GM11168 (cell line): ENCODE measurements around the gene CARD19.

Experiments
- in situ Hi-C: fragments of 300-500 bp; cut with MboI; formaldehyde crosslinking; loops from one replicate; pipeline ENCODE4 v1.12.0; 2022; ENCODE audit warnings: low sequenced_read_pairs; ENCODE audit not compliant: unreplicated experiment

CARD19 gene

GRCh38 chr9:93096131-93096802 lies at the start of gene CARD19:
Gene CARD19 (plus strand): TSS chr9:93096217. CDS start chr9:93096346, 129 bp downstream.
- in situ Hi-C loops = no loop called here

GRCh38 chr9:93048566-93049448 lies 47.2 kb upstream of the CARD19 start:
- in situ Hi-C loops = no loop called here

GRCh38 chr9:93049491-93049890 lies 46.5 kb upstream of the CARD19 start:
- in situ Hi-C loops = no loop called here

GRCh38 chr9:93050231-93050630 lies 45.8 kb upstream of the CARD19 start:
- in situ Hi-C loops = no loop called here

- in situ Hi-C loops = no loop called here
Measured at GRCh38 chr9:93051680-93052089, 44.3 kb upstream of the CARD19 start.

- in situ Hi-C loops = no loop called here
Measured at GRCh38 chr9:93052791-93053540, 43.1 kb upstream of the CARD19 start.

GRCh38 chr9:93053781-93054331 lies 42.2 kb upstream of the CARD19 start:
- in situ Hi-C loops = no loop called here

GRCh38 chr9:93054758-93055704 lies 41.0 kb upstream of the CARD19 start:
- in situ Hi-C loops = no loop called here

- in situ Hi-C loops = no loop called here
Measured at GRCh38 chr9:93057042-93057702, 38.8 kb upstream of the CARD19 start.

- in situ Hi-C loops = no loop called here
Measured at GRCh38 chr9:93057703-93058354, 38.2 kb upstream of the CARD19 start.

- in situ Hi-C loops = no loop called here
Measured at GRCh38 chr9:93058355-93059010, 37.5 kb upstream of the CARD19 start, which contains the start of gene SUSD3. Gene SUSD3 (plus strand): TSS chr9:93058701. CDS start chr9:93058743, 42 bp downstream.

GRCh38 chr9:93059011-93059714 lies 36.9 kb upstream of the CARD19 start:
- in situ Hi-C loops = no loop called here

- in situ Hi-C loops = no loop called here
Measured at GRCh38 chr9:93059715-93060578, 36.1 kb upstream of the CARD19 start.

- in situ Hi-C loops = no loop called here
Measured at GRCh38 chr9:93060746-93061259, 35.2 kb upstream of the CARD19 start.

- in situ Hi-C loops = no loop called here
Measured at GRCh38 chr9:93061260-93061751, 34.7 kb upstream of the CARD19 start.
